Vagina (tissue), 2 donors: Measurements from ENCODE around the gene N4BP3.

Source experiments
- POLR2A ChIP-seq, 2 donors: fragments of 450-650 bp; IDR thresholded peaks; one replicate each; pipeline ENCODE4 v1.6.1; 2017; ENCODE audit warnings: antibody characterized with exemption in 2 of 2, mild to moderate bottlenecking in 2 of 2, moderate library complexity in 2 of 2
- POLR2AphosphoS5 ChIP-seq, 2 donors: sonication (generic); formaldehyde crosslinking; IDR thresholded peaks; one replicate each; pipeline ENCODE4 v1.9.0; 2017; ENCODE audit warnings: antibody characterized with exemption in 2 of 2, mild to moderate bottlenecking in 2 of 2, low read depth in 1 of 2; ENCODE audit not compliant: insufficient read depth in 1 of 2

- TF ChIP-seq POLR2A (IDR thresholded peaks at IDR 0.05) (no peak), POLR2AphosphoS5 (IDR thresholded peaks at IDR 0.05; ENCODE audit: insufficient read depth in 1 of 2, low read depth in 1 of 2) (no peak)
Measured at GRCh38 chr5:178121391-178122276, 8.3 kb downstream of the N4BP3 start.
